Iris pigment epithelial cell (primary cell): ENCODE results near the gene HERC6.
"Not testable (repeated sequence)": the region's sequence is repeated elsewhere in the genome, so short reads cannot be mapped to it uniquely, and the experiment has no call there.

ENCODE experiments used
- DNase-seq: peaks from one replicate; pipeline ENCODE4 v3.0.0-alpha.2; 2011; ENCODE audit warnings: low read depth

Gene HERC6

GRCh38 chr4:88378691-88379559 lies at the start of gene HERC6:
HERC6 (plus strand) TSS chr4:88378852; CDS start chr4:88378922, 70 bp downstream.
- peak; percentile 88 for DNase-seq

DNA sequence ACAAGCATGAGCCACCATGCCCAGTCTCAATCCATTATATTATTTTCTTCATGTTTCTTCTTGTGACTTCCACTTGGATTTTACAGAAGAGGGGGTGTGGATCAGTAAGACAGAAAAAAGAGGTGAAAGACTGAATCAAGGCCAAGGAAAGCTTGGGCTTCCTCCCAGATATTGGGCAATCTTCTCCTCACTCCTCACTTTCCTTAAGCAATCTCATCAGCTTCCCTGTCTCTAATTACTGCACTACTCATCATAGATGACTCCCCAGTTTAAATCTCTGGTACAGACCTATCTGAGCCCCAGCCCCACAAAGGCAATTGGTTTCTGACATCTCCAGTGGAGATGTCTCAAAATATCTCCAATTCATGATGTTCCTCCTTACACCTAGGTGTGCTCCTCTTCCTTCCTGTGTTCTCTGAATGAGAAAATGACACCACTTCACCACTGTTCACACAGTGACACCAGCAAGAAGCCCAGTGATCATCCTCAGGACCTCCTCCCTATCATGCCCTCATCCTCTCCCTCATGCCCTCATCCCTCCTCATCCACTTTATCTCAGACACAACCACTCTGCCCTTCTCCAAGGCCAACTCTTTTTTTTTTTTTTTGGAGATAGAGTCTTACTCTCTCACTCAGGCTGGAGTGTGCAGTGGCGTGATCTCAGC lies 44.8 kb upstream of the HERC6 start:
- peak; percentile 73 for DNase-seq

- peak; percentile 66 for DNase-seq
These were observed 43.5 kb upstream of the HERC6 start for GRCh38 chr4:88335092-88335665.

DNA sequence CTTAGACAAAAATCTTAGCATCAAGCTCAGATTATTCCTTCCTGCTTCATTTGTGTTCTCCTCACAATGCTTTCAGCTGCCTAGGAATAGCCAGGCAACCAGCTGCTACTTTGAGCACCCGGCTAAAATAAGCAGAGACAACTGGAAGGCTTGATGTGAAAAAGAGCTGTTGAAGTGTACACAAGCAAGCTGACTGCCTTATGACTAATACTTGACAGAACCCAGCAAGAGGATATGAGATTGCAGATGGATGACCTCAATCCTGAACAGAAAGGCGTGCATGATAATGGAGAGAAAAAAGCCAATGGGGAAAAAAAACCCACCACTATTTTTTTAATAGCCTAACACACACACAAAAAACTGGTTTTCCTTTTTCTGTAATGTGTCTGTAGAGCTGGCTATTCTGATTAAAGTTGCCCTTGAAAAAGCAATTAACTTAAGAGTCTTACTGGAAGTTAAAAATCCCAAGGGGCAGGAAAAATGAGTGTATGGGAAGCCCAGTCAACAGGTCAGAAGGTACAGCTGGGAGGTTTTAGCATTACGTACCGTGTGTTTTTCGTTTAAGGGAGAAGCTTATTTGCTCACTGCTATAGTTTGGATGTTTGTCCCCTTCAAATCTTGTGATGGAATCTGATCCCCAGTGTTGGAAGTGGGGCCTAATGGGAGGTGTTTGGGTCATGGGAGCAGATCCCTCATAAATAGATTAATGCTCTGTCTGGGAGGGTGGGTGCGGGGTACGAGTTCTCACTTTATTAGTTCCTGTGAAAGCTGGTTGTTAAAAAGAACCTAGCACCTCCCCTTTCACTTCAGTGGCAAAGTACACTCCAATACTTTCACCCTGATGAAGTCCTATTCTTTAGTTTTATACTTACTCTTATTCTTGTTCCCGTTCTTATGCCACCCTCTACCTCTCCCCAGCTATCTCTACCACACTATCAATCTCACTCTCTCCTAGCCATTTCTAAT lies 37.1 kb upstream of the HERC6 start:
- DNase-seq = peak; percentile 97

- DNase-seq = not testable (repeated sequence)
These were observed 31.8 kb upstream of the HERC6 start for GRCh38 chr4:88346902-88347301.

DNA sequence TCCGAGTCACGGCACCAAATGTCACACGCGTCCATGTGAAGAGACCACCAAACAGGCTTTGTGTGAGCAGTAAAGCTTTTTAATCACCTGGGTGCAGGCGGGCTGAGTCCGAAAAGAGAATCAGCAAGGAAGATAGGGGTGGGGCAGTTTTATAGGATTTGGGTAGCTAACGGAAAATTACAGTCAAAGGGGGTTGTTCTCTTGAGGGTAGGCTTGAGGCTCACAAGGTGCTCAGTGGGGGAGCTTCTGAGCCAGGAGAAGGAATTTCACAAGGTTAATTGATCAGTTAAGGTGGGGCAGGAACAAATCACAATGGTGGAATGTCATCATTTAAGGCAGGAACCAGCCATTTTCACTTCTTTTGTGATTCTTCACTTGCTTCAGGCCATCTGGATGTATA lies 29.9 kb upstream of the HERC6 start:
- DNase-seq = not testable (repeated sequence)

- DNase-seq = no peak
These were observed 27.9 kb upstream of the HERC6 start for GRCh38 chr4:88350786-88351185.

- DNase-seq = peak; percentile 85
These were observed 26.5 kb upstream of the HERC6 start for GRCh38 chr4:88352062-88352740.

DNA sequence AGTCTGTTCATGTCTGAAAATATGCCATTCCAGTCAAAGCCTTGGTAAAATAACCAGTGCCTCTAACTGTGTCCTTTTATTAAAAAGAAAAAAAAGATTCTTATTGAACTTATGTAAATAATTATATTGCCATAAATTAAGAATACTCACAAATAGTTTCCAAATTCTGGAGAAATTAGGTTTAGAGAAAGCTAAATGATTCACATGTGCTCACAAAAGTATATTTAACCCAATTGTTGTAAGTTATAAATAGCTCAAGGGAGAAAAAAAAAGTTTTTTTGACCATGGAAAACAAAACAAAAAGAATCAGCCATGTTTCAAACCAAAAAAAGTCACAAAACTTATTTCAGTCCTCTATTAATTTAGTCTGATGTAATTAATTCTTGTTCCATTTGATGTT lies 25.3 kb upstream of the HERC6 start:
- no peak for DNase-seq

- peak; percentile 16 for DNase-seq
These were observed 21.9 kb upstream of the HERC6 start for GRCh38 chr4:88356771-88357170.

- no peak for DNase-seq
These were observed 21.4 kb upstream of the HERC6 start for GRCh38 chr4:88357262-88357661.

DNA sequence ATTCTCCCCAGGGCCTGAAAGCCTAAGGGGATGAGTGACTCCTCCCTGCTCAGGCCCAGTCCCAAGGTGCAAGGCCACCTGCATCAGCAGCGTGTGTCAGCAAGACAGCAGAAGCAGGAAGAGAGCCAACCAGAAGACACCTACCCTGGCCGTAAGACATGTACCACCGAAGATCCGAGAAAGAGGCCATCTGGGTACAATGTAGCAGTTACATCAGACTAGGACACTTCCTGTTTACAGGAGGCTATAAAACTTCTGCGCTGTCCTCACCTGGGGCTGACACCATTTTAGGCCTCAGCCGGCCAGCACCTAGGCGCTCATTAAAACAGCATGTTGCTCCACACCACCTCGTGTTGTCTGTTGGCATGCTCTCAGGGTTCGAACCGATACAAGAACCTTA lies 19.1 kb upstream of the HERC6 start:
- no peak for DNase-seq

GRCh38 chr4:88360256-88360655 lies 18.4 kb upstream of the HERC6 start:
- no peak for DNase-seq

DNA sequence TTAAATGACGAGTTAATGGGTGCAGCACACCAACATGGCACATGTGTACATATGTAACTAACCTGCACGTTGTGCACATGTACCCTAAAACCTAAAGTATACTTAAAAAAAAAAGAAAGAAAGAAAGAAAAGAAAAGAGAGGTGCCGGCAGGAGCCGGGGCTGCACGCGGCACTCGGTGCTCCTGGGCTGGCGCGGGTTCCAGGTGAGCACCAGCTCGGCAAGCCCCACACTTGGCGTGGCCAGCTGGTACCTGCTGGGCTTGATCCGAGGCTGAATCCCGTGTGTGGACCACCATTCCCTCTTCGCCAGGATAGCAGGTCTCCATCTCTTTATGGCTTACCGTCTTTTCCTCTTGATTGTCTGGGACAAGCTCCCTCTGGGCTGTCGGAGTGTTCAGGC lies 17.9 kb upstream of the HERC6 start:
- DNase-seq = no peak

GRCh38 chr4:88361217-88361773 lies 17.4 kb upstream of the HERC6 start:
- not testable (repeated sequence) for DNase-seq

DNA sequence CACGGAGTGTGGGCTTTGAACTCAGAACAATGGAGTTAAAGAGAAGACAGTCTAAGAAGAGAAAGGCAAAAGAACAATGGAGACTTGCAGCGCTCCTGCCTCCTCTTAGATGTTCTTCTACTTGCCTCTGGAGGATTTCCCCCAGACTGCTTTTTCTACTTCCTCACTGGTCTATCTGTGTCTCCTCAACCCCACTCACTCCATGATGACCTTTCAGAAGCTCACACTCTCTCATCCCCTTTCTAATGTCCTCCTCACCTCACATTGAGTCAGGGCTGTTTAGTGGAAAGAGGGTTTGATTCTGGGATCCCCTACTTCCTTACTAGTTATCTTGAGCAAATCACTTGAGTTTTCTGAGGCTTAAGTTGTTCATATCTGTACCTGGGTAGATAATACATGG lies 12.2 kb upstream of the HERC6 start:
- DNase-seq = no peak

GRCh38 chr4:88367826-88368225 lies 10.8 kb upstream of the HERC6 start:
- DNase-seq = no peak

- peak; percentile 50 for DNase-seq
These were observed 9.4 kb upstream of the HERC6 start for GRCh38 chr4:88369180-88369812.

- DNase-seq = no peak
These were observed 2.5 kb downstream of the HERC6 start for GRCh38 chr4:88381123-88381522.

DNA sequence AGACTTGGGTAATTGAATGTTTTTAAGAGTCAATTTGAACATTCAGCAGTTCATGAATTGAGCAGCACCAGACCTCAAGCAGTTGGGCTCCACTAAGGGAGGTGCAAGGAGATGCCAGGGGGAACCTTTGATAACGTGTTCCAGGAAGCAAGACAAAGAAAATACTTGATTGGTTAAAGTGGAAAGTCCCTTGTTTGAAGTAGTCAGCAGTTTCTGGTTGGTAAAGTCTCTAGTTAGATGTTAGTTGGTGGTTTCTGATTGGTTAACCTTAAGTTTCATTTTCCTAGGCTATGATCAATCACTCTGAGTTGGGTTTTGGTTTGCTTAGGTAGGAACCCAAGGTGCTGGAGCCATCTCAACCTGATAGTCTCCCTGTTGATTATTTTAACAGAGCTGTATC lies 4.0 kb downstream of the HERC6 start:
- no peak for DNase-seq
